Measurements from ENCODE around the gene C9. TPM values are rescaled to one million over a fixed set of nuclear protein-coding genes. Genes with fewer than 3 reads are reported as not detected.

C9 gene
- total and polyA plus RNA-seq, 11 donors: 0.04 to 0.29 TPM; not detected in 9

GRCh38 chr5:39381376-39381775 is 17.1 kb upstream of the C9 start:
- H3K27me3 ChIP-seq: no peaks in the 10 kb centered on the region
- no peaks in the 10 kb centered on the region for H3K9me3 ChIP-seq
- peaks cover 0 to 9% (median 0%) of the 10 kb centered on the region in 12 donors for H3K4me1 ChIP-seq
- ATAC-seq: no peak
- no peak overlapping the region for H3K4me3 ChIP-seq
- WGBS, 4 donors: 78 to 91% (median 85%) methylated on average over 3 of the region's 3 CpGs
- intact Hi-C loops (cut with DNase I): loop anchor here in 1 of 10 donors (5.0 kb wide), 1 partner anchor 41 kb away; the partner anchor contains the start of gene DAB2
- H3K27ac ChIP-seq: no peak overlapping the region
- TF ChIP-seq CTCF (IDR thresholded peaks at IDR 0.05): no peak
- TF ChIP-seq POLR2A (IDR thresholded peaks at IDR 0.05): no peak
- H3K36me3 ChIP-seq: peaks cover 2 to 99% (median 76%) of the 10 kb centered on the region in 9 donors
- DNase-seq: no peak

DNA sequence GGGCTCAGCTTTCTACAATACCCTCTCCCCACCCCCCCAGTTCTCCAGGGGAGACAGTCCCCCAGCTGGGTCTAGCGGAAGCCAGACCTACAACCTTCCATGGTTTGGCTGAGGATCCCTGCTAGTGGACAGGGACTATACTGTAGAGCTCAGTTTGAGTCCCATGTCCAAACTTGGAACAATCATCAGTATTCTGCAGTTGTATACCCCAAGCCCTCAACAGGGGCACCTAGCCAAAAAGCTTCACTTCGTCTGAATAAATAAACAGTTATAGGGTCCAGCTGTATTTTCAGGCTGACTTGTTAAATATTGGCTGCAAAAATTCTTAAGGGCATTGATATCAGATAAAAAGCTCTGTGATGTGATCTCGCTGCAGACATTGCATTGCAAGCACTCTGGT is 15.4 kb upstream of the C9 start:
- Histone ChIP-seq H3K9me3 (no peaks in the 10 kb centered on the region), H3K4me3 (no peak overlapping the region), H3K27ac (no peak overlapping the region), H3K27me3 (no peaks in the 10 kb centered on the region), H3K36me3 (peaks cover 2 to 99% (median 76%) of the 10 kb centered on the region in 9 donors), H3K4me1 (peaks cover 0 to 9% (median 0%) of the 10 kb centered on the region in 12 donors)
- WGBS, 4 donors: 62 to 80% (median 72%) methylated on average over 3 of the region's 3 CpGs
- DNase-seq (no peak), ATAC-seq (peak in 1 of 4 donors; percentile 28)
- intact Hi-C loops (cut with DNase I): loop anchor here in 8 of 10 donors (5.0 to 10.0 kb wide), 4 partner anchors 43 to 193 kb away; partner anchors contain the start of genes DAB2 (in 3 of the 8) and FYB1 (in 3 of the 8)
- TF ChIP-seq CTCF (IDR thresholded peaks at IDR 0.05) (no peak), POLR2A (IDR thresholded peaks at IDR 0.05) (no peak)

DNA sequence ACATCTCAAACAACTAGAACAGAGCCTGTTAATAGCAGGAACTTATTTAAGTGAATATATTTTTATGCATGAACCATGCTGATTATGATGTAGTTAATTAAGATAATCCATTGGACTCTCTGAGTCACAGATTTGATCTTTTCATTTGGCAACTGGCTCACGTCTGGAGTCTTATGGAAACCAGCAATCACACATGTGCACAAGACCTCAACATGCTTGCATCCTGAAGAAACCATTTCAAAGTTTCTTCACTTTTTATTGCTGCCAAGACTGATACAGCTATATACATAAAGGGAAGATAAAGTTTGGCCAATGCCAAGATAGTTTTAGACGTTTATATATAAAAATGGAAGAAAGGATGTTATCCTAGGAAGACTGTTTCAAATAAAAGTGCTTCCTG is 13.3 kb upstream of the C9 start:
- Histone ChIP-seq H3K4me1 (peaks cover 0 to 9% (median 0%) of the 10 kb centered on the region in 12 donors), H3K27ac (no peak overlapping the region), H3K36me3 (peaks cover 0 to 100% (median 76%) of the 10 kb centered on the region in 9 donors), H3K9me3 (no peaks in the 10 kb centered on the region), H3K4me3 (no peak overlapping the region), H3K27me3 (no peaks in the 10 kb centered on the region)
- intact Hi-C loops (cut with DNase I): loop anchor here (2.0 to 10.0 kb wide), 7 partner anchors 45 to 195 kb away; partner anchors contain the start of genes FYB1 (in 3 of the 10) and DAB2 (in 2 of the 10)
- no peak for DNase-seq
- TF ChIP-seq POLR2A (IDR thresholded peaks at IDR 0.05): no peak
- no peak for TF ChIP-seq CTCF (IDR thresholded peaks at IDR 0.05)
- ATAC-seq: no peak
- WGBS, 4 donors: 56 to 71% (median 64%) methylated on average over 2 of the region's 2 CpGs

DNA sequence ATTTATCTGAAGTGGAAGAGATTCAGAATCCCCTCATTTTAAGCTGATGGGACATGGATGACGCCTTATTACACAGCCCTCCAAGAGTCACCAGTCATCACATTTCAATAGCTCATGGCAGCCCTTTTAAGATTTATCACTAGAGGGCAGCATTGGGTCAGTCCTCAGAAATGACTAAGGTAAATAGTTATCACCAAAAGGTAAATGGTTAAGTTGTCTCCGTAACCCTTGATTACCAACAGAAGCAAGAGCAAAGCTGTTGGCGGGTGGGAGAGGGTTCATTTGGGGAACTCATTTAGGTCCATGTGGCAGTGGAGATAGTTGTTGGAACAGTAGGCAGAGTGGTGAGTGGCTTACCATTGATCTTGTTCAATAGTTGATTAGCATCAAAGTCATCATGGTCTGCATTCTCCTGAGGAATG is 12.0 kb upstream of the C9 start:
- TF ChIP-seq CTCF (IDR thresholded peaks at IDR 0.05): peak; percentile 60 to 87 (median 73)
- no peak for TF ChIP-seq POLR2A (IDR thresholded peaks at IDR 0.05)
- intact Hi-C loops (cut with DNase I): loop anchor here (1.0 to 10.0 kb wide), 8 partner anchors 46 to 196 kb away; partner anchors contain the start of genes FYB1 (in 3 of the 10) and DAB2 (in 2 of the 10)
- H3K9me3 ChIP-seq: no peaks in the 10 kb centered on the region
- no peaks in the 10 kb centered on the region for H3K27me3 ChIP-seq
- no peak for DNase-seq
- no peak overlapping the region for H3K4me3 ChIP-seq
- peaks cover 0 to 9% (median 0%) of the 10 kb centered on the region in 12 donors for H3K4me1 ChIP-seq
- H3K27ac ChIP-seq: no peak overlapping the region
- 43 to 54% (median 52%) methylated on average over 3 of the region's 3 CpGs for WGBS, 4 donors
- H3K36me3 ChIP-seq: peaks cover 0 to 100% (median 70%) of the 10 kb centered on the region in 9 donors
- ATAC-seq: peak in 3 of 4 donors; percentile 49 to 79 (median 58)

All from heart left ventricle (tissue), 16 donors.